H9 (cell line): ENCODE results near the gene XRCC6. TPM values are rescaled to one million over a fixed set of nuclear protein-coding genes. Genes with fewer than 3 reads are reported as not detected.

Source experiments
- DNase-seq: peaks from one replicate; pipeline ENCODE4 v3.0.0-alpha.2; 2017
- H2AFZ ChIP-seq: one replicate; pipeline ENCODE4 v1.6.1; 2013; ENCODE audit warnings: mild to moderate bottlenecking, low read length, control low read depth, moderate library complexity
- H2AK5ac ChIP-seq: 2 replicates; pipeline ENCODE4 v1.6.1; 2013; ENCODE audit warnings: low read length, control low read depth, mixed read lengths; ENCODE audit not compliant: insufficient read length
- H2BK120ac ChIP-seq: one replicate; pipeline ENCODE4 v1.6.1; 2013; ENCODE audit warnings: low read depth, mild to moderate bottlenecking, low read length, control low read depth, inconsistent platforms; ENCODE audit not compliant: poor library complexity, severe bottlenecking
- H2BK12ac ChIP-seq: 2 replicates; pipeline ENCODE4 v1.6.1; 2013; ENCODE audit warnings: low read length, control low read depth, mixed read lengths, low read depth; ENCODE audit not compliant: insufficient read length
- H2BK15ac ChIP-seq: 2 replicates; pipeline ENCODE4 v1.6.1; 2013; ENCODE audit warnings: low read depth, low read length, control low read depth
- H2BK20ac ChIP-seq: one replicate; pipeline ENCODE4 v1.6.1; 2013; ENCODE audit warnings: low read depth, mild to moderate bottlenecking, low read length, control low read depth, inconsistent platforms; ENCODE audit not compliant: poor library complexity, severe bottlenecking
- H2BK5ac ChIP-seq: 2 replicates; pipeline ENCODE4 v1.6.1; 2013; ENCODE audit warnings: low read length, control low read depth, mixed read lengths; ENCODE audit not compliant: insufficient read length
- H3K14ac ChIP-seq: 2 replicates; pipeline ENCODE4 v1.6.1; 2013; ENCODE audit warnings: low read length, control low read depth; ENCODE audit not compliant: insufficient read depth
- H3K18ac ChIP-seq: 2 replicates; pipeline ENCODE4 v1.6.1; 2013; ENCODE audit warnings: low read depth, mild to moderate bottlenecking, mixed read lengths, low read length, control low read depth; ENCODE audit not compliant: insufficient read length
- H3K23ac ChIP-seq: 2 replicates; pipeline ENCODE4 v1.6.1; 2013; ENCODE audit warnings: low read length, control low read depth, mixed read lengths, low read depth; ENCODE audit not compliant: insufficient read length
- H3K23me2 ChIP-seq: 2 replicates; pipeline ENCODE4 v1.6.1; 2013; ENCODE audit warnings: low read depth, mild to moderate bottlenecking, mixed read lengths, low read length, control low read depth; ENCODE audit not compliant: insufficient read length, poor library complexity, severe bottlenecking
- H3K27ac ChIP-seq: 2 replicates; pipeline ENCODE4 v1.5.1; 2013; ENCODE audit warnings: low read length, control low read depth, mixed read lengths, low read depth; ENCODE audit not compliant: insufficient read length
- H3K27me3 ChIP-seq: 2 replicates; pipeline ENCODE4 v1.6.1; 2013; ENCODE audit warnings: low read length, control low read depth, inconsistent platforms; ENCODE audit not compliant: insufficient read depth
- H3K4ac ChIP-seq: 2 replicates; pipeline ENCODE4 v1.6.1; 2013; ENCODE audit warnings: low read depth, mild to moderate bottlenecking, control low read depth, inconsistent platforms, low read length, moderate library complexity
- H3K4me1 ChIP-seq: 2 replicates; pipeline ENCODE4 v1.6.1; 2013; ENCODE audit warnings: low read length, control low read depth, inconsistent platforms; ENCODE audit not compliant: insufficient read depth
- H3K4me2 ChIP-seq: 2 replicates; pipeline ENCODE4 v1.6.1; 2013; ENCODE audit warnings: low read length, control low read depth, mixed read lengths; ENCODE audit not compliant: insufficient read length, insufficient read depth
- H3K56ac ChIP-seq: 2 replicates; pipeline ENCODE4 v1.6.1; 2013; ENCODE audit warnings: low read depth, mild to moderate bottlenecking, mixed read lengths, low read length, control low read depth; ENCODE audit not compliant: insufficient read length
- H3K79me1 ChIP-seq: 2 replicates; pipeline ENCODE4 v1.6.1; 2013; ENCODE audit warnings: low read depth, mild to moderate bottlenecking, moderate library complexity, low read length, control low read depth, inconsistent platforms; ENCODE audit not compliant: insufficient read depth, poor library complexity, severe bottlenecking
- H3K79me2 ChIP-seq: 2 replicates; pipeline ENCODE4 v1.6.1; 2013; ENCODE audit warnings: low read length, control low read depth, inconsistent platforms; ENCODE audit not compliant: insufficient read depth
- H3K9ac ChIP-seq: 2 replicates; pipeline ENCODE4 v1.6.1; 2013; ENCODE audit warnings: low read length, control low read depth, mixed read lengths; ENCODE audit not compliant: insufficient read length; ENCODE audit errors: extremely low read depth
- H3K9me3 ChIP-seq: one replicate; pipeline ENCODE4 v1.6.1; 2013; ENCODE audit warnings: low read depth, low read length, inconsistent platforms; ENCODE audit not compliant: control insufficient read depth
- H3T11ph ChIP-seq: one replicate; pipeline ENCODE4 v1.6.1; 2013; ENCODE audit warnings: mild to moderate bottlenecking, low read length, control low read depth, inconsistent platforms
- H4K20me1 ChIP-seq: one replicate; pipeline ENCODE4 v1.6.1; 2013; ENCODE audit not compliant: control insufficient read depth, insufficient read length, insufficient read depth
- H4K5ac ChIP-seq: 2 replicates; pipeline ENCODE4 v1.6.1; 2013; ENCODE audit warnings: low read depth, mild to moderate bottlenecking, mixed read lengths, low read length, control low read depth; ENCODE audit not compliant: insufficient read length
- H4K8ac ChIP-seq: replicated peaks from 2 replicates; pipeline ENCODE4 v1.6.1; 2013; ENCODE audit warnings: low read length, control low read depth, mixed read lengths, low read depth; ENCODE audit not compliant: insufficient read length
- H4K91ac ChIP-seq: 2 replicates; pipeline ENCODE4 v1.6.1; 2013; ENCODE audit warnings: low read depth, mild to moderate bottlenecking, moderate library complexity, mixed read lengths, low read length, control low read depth; ENCODE audit not compliant: insufficient read length
- H3K27ac Mint-ChIP-seq, 3 experiments: 2 replicates in 2 of 3; 3 replicates in 1 of 3; pipeline ENCODE4 v1.8.0; 2020 to 2021; ENCODE audit warnings: mixed read lengths in 3 of 3, mild to moderate bottlenecking in 1 of 3, moderate library complexity in 1 of 3
- H3K27me3 Mint-ChIP-seq: 2 replicates; pipeline ENCODE4 v1.8.0; 2021; ENCODE audit warnings: low read depth, mild to moderate bottlenecking, moderate library complexity, mixed read lengths
- H3K36me3 Mint-ChIP-seq, 3 experiments: 2 replicates in 2 of 3; 3 replicates in 1 of 3; pipeline ENCODE4 v1.8.0; 2020 to 2021; ENCODE audit warnings: low read depth in 3 of 3, mixed read lengths in 3 of 3; ENCODE audit not compliant: insufficient read depth in 1 of 3
- H3K4me1 Mint-ChIP-seq, 2 experiments: 2 replicates each; pipeline ENCODE4 v1.8.0; 2020; ENCODE audit warnings: mixed read lengths in 2 of 2
- H3K4me3 Mint-ChIP-seq, 2 experiments: 2 replicates in 1 of 2; 3 replicates in 1 of 2; pipeline ENCODE4 v1.8.0; 2020 to 2021; ENCODE audit warnings: mild to moderate bottlenecking in 2 of 2, mixed read lengths in 2 of 2, moderate library complexity in 1 of 2
- H3K9me3 Mint-ChIP-seq, 2 experiments: 2 replicates in 1 of 2; 3 replicates in 1 of 2; pipeline ENCODE4 v1.8.0; 2020; ENCODE audit warnings: mild to moderate bottlenecking in 2 of 2, mixed read lengths in 2 of 2, moderate library complexity in 1 of 2
- CTCF ChIP-seq: fragments of 200-600 bp; sonication (generic); conservative IDR thresholded peaks from 3 replicates; pipeline ENCODE4 v1.8.0; 2021; ENCODE audit warnings: antibody characterized with exemption, mild to moderate bottlenecking
- WGBS: extraction: QIAGEN DNeasy Blood & Tissue Kit; methylation state at CpG from one replicate; pipeline ENCODE4 v1.1.7; 2013; ENCODE audit warnings: missing lambda C conversion rate, low lambda C conversion rate, mixed read lengths; ENCODE audit not compliant: insufficient read length; ENCODE audit errors: extremely low coverage; 5-methylcytosine and 5-hydroxymethylcytosine counted together
- total RNA-seq: library from RNA; stranded (reverse); gene quantifications from 2 replicates; pipeline ENCODE4 v1.2.1, GENCODE V29; 2021

The XRCC6 gene
- total RNA-seq, 1 experiment from 2014 or later: 461 TPM

- H3K79me2 ChIP-seq: peaks cover 11% of the 10 kb centered on the region; the same call in 1 of the 2 replicates
- no peak overlapping the region for H3K14ac ChIP-seq
- no peaks in the 10 kb centered on the region for H4K20me1 ChIP-seq
- no peak overlapping the region for H2BK5ac ChIP-seq
- Mint-ChIP-seq H3K9me3 (no peaks in the 10 kb centered on the region), H3K4me3 (no peak overlapping the region), H3K27me3 (no peaks in the 10 kb centered on the region), H3K27ac (no peak overlapping the region), H3K36me3 (no peaks in the 10 kb centered on the region; a peak in 2 of 7 replicates), H3K4me1 (peaks cover 9 to 10% of the 10 kb centered on the region in 2 experiments)
- no peak overlapping the region for H2BK15ac ChIP-seq
- H2AK5ac ChIP-seq: no peak overlapping the region
- no CpG with 5 or more reads among the region's 3 CpGs for WGBS
- DNase-seq: no peak
- no peak overlapping the region for H3K18ac ChIP-seq
- no peak overlapping the region for H2AFZ ChIP-seq
- H3K27me3 ChIP-seq: no peaks in the 10 kb centered on the region
- TF ChIP-seq CTCF: no peak
- no peak overlapping the region for H2BK12ac ChIP-seq
- H4K8ac ChIP-seq: no peak overlapping the region
- no peak overlapping the region for H4K5ac ChIP-seq
- H3K23me2 ChIP-seq: peaks cover 13% of the 10 kb centered on the region
- H3K23ac ChIP-seq: no peak overlapping the region
- H3K9me3 ChIP-seq: no peaks in the 10 kb centered on the region
- H2BK120ac ChIP-seq: no peak overlapping the region
- H3K56ac ChIP-seq: no peak overlapping the region
- no peak overlapping the region for H2BK20ac ChIP-seq
- no peak overlapping the region for H3T11ph ChIP-seq
- H4K91ac ChIP-seq: no peak overlapping the region
- H3K4me1 ChIP-seq: no peaks in the 10 kb centered on the region
- H3K4ac ChIP-seq: no peak overlapping the region
- no peak overlapping the region for H3K4me2 ChIP-seq
- no peak overlapping the region for H3K9ac ChIP-seq
- no peak overlapping the region for H3K27ac ChIP-seq
- no peaks in the 10 kb centered on the region for H3K79me1 ChIP-seq
Observed at GRCh38 chr22:41690476-41690875, 69.4 kb downstream of the XRCC6 start.
